Measurements from ENCODE around the gene LRRC27.

DNA sequence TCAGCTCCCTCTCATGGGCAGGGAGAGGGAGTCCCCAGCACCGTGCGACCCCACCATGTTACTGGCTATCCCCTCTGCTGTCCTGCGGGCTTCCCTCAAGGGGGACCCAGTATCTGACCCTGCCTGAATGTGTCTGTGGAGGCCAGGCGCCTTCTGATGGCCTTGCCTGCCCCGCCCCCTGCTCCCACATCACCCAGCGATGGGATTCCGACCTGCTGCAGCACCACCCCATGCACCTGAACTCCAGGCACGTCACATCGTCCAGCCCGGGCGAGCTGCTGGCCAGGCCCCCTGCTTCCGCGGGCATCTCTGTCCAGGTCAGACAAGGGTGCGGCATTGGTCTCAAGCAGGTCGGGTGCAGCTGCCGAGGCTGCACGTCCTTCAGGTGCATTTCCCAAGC is 19.0 kb downstream of the LRRC27 start:
- no peak for TF ChIP-seq EZH2phosphoT487 (IDR thresholded peaks at IDR 0.05; ENCODE audit: low read depth)
- TF ChIP-seq, protein P1, sequence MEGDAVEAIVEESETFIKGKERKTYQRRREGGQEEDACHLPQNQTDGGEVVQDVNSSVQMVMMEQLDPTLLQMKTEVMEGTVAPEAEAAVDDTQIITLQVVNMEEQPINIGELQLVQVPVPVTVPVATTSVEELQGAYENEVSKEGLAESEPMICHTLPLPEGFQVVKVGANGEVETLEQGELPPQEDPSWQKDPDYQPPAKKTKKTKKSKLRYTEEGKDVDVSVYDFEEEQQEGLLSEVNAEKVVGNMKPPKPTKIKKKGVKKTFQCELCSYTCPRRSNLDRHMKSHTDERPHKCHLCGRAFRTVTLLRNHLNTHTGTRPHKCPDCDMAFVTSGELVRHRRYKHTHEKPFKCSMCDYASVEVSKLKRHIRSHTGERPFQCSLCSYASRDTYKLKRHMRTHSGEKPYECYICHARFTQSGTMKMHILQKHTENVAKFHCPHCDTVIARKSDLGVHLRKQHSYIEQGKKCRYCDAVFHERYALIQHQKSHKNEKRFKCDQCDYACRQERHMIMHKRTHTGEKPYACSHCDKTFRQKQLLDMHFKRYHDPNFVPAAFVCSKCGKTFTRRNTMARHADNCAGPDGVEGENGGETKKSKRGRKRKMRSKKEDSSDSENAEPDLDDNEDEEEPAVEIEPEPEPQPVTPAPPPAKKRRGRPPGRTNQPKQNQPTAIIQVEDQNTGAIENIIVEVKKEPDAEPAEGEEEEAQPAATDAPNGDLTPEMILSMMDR (IDR thresholded peaks at IDR 0.05; ENCODE audit: low read depth, low read length), result no peak

Data from OCI-LY3 (cell line).